ENCODE data around the gene SZT2.

GRCh38 chr1:43365678-43366077 is 24.0 kb upstream of the SZT2 start:
- TF ChIP-seq ZC3H10 (CRISPR knock-in tag; IDR thresholded peaks at IDR 0.05) = no peak
- TF ChIP-seq PATZ1 (CRISPR knock-in tag; IDR thresholded peaks at IDR 0.05; ENCODE audit: borderline replicate concordance) = no peak
- TF ChIP-seq ZFP3 (CRISPR knock-in tag; IDR thresholded peaks at IDR 0.05) = no peak
- no peak for TF ChIP-seq CREB5 (CRISPR knock-in tag; IDR thresholded peaks at IDR 0.05; ENCODE audit: low read depth)
- TF ChIP-seq BACH2 (CRISPR knock-in tag; IDR thresholded peaks at IDR 0.05; ENCODE audit: borderline replicate concordance) = no peak
- no peak for TF ChIP-seq GLIS3 (CRISPR knock-in tag; IDR thresholded peaks at IDR 0.05)
- no peak for TF ChIP-seq SNAI2 (CRISPR knock-in tag; IDR thresholded peaks at IDR 0.05)
- TF ChIP-seq ZNF565 (CRISPR knock-in tag; conservative IDR thresholded peaks at IDR 0.05; ENCODE audit: low read depth) = no peak
- TF ChIP-seq OSR1 (CRISPR knock-in tag; IDR thresholded peaks at IDR 0.05) = no peak
